Measurements from ENCODE around the gene MLANA.
A peak's percentile ranks its signal among the peaks of the same experiment; 100 is the strongest.
"Not testable (repeated sequence)": the region's sequence is repeated elsewhere in the genome, so short reads cannot be mapped to it uniquely, and the experiment has no call there.

Gene MLANA

DNA sequence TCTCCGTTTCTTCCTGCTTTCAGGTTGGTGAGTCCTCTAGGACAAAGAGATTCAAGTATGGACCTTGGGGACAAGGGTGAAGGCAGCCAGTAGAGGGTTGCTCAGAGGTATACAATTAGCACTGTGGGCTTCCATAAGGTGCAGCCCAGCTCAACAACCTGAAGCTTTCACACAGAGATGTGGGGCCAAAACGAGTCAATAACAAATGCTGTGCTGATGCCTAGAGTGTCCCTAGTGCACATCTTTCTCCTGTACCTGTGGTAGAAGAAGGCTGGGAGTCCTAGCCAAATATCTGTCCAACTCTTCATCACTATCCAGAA lies 20.7 kb upstream of the MLANA start:
- no peak for DNase-seq

DNA sequence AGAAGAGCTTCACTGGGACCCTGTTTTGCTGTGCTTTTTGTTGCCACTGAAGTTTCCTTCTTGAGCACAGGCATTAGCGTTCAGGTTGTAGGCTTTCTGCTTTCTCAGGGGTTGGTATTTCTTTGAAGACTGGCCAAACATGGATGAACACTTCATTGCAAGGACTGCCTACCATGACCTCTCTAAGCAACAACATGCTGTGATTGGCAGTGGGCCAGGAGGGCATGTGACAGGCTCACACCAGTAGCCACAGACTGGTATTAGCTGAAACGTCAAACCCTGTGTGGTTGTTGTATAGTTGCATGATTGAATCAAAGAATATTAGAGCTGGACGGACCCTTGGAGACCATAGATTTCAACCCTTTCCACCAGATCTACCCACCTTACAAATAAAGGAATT lies 20.0 kb upstream of the MLANA start:
- DNase-seq = no peak

DNA sequence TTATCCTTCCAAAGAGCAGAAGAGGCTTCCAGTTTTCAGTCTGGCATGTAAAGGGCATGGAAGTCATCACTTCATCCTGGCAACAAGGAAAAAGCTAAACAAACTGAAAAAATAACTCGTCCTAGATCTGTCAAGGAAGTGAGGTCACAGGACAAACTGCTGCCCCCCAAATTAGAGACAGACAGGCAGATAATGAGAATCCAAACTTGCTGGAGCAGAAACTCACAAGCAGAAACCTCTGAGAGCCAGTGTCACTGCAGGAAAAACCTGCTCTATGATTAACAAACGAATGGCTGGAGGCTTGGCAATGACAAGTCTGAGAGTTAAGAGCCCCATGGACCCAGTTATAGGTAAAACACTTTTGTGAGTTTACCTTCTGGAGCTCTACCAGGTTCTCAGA lies 18.9 kb upstream of the MLANA start:
- DNase-seq = no peak

GRCh38 chr9:5872511-5872910 lies 18.2 kb upstream of the MLANA start:
- DNase-seq = no peak

DNA sequence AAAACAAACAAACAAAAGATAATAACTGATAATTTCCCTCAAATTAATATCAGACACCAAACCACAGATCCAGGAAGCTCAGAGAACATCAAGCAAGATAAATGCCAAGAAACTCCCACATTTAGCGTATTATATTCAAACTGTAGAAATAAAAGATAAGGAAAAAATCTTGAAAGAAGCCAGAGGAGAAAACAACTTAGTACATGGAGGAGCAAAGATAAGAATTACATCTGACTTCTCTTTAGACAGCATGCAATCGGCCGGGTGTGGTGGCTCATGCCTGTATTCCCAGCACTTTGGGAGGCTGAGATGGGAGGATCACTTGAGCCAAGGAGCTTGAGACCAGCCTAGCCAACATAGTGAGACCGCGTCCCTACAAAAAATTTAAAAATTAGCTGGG lies 17.2 kb upstream of the MLANA start:
- DNase-seq = no peak

DNA sequence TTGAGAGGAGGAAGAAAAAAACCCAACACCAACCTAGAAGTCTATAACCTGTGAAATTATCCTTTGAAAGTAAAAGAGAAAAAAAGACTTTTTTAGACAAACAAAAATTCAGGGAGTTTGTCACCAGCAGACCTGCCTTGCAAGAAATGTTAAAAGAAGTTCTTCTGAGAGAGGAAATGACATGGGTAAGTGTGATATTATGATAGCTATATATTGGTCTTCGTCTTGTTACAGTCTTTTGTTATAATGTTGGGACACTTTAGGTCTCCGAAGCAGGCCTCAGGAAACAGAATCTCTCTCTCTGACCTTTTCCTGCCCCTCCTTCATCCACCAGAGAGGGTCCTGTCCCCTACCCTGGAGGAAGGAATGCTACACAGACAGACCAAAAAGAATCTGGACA lies 16.6 kb upstream of the MLANA start:
- no peak for DNase-seq

DNA sequence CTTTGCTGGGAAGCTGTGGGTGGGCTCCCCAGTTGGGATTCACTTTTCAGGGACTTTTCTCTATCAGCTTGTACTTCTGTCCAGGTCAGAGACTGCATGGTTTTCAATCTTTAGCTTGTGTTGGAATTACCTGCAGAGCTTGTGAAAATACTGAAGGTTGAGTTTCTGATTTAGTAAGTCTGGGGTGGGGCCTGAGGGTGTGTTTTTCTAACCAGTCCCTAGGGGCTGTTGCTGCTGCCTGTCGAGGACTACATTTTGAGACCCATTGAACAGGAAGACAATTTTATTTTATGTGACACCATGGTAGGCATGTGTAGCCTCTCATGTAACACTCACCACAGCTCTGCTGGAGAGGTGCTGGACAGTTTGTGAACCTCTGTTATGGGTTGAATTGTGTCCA lies 14.7 kb upstream of the MLANA start:
- DNase-seq = no peak

DNA sequence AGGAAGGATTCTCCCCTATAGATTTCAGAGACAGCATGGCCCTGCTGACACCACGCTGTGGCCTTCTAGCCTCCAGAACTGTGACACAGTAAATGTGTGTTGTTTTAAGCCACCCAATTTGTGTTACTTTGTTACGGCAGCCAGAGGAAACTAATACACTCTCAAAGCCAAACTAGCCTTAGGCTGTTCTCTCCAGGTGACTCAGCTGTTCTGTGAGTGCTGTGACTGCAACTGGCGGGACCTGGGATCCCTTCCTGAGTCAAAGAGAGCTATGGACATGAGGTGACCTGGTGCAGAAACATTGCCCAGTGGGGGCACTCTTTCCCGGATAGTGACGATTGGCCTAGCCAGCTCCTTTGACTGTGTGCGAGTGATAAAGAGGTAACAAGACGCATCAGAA lies 14.0 kb upstream of the MLANA start:
- no peak for DNase-seq

GRCh38 chr9:5879419-5880181 lies 11.1 kb upstream of the MLANA start:
- no peak for DNase-seq

- not testable (repeated sequence) for DNase-seq
Observed at GRCh38 chr9:5882244-5883012, 8.3 kb upstream of the MLANA start.

DNA sequence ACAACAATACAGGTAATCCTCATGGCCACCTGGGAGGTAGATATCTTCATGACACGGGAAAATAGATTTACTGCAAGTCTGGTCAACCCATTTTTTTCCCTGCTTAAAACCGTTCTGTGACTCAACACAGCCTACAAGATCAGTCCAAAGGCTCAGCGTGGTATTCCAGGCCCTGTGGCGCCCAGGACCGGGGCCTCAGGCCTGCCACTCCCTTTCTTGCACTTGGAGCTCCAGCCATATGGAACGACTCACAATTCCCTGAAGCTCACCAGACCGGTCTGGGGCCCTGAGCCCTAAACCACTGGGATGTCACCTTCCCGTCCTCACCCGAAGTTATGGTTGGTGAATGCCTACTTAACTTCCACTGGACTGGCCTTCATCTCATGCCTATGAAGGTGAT lies 6.5 kb upstream of the MLANA start:
- DNase-seq = no peak

- DNase-seq = peak; percentile 41 to 78 (median 58)
Observed at GRCh38 chr9:5886114-5886939, 4.4 kb upstream of the MLANA start.

- no peak for DNase-seq
Observed at GRCh38 chr9:5892456-5893133, 1.9 kb downstream of the MLANA start.

DNA sequence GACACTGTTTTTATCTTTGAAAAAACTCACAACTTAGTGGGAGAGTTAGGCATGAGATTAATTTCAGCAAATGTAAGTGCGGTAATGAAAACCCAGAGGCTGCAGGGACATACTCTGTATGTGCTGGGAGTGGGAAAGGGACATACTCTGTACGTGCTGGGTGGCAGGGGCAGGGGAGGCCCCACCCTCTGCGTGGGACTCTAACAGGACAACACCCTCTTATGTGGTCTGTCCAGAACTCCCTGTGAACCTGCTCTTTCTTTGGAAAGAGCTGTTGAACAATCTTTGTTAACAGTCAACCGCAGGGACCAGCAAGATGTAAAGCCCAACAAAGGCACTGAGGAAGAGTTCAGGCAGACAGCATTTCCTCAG lies 2.4 kb downstream of the MLANA start:
- no peak for DNase-seq

DNA sequence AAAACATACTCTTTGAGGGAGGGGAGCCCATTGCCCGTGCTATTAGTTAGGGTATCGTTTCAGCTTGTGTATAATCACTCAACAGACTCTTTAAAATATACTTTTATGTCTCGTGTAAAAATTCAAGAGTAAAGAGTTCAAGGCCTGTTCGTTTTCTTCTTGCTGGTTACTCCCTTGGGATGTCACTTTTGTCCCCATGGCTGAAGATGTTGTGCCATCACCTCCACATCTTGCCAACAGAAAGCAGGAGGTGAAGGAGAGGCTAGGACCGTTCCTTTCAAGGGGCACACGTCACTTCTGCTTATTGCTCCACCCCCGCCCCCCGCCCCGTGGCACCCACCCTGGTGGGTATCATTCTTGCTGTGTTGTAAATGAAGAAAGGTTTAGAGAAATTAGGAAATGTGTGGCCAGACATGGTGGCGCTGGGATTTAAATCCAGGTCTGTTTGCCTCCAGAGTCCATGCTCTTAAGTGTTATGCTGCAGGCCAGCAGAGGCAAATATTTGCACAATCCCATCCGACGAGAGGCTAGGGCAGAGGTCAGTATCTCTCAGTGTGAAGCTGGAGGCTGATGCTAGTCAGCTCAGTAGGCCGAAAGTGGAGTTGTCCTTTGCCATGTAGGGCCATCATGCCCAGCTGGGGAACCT lies 3.0 kb downstream of the MLANA start:
- no peak for DNase-seq

DNA sequence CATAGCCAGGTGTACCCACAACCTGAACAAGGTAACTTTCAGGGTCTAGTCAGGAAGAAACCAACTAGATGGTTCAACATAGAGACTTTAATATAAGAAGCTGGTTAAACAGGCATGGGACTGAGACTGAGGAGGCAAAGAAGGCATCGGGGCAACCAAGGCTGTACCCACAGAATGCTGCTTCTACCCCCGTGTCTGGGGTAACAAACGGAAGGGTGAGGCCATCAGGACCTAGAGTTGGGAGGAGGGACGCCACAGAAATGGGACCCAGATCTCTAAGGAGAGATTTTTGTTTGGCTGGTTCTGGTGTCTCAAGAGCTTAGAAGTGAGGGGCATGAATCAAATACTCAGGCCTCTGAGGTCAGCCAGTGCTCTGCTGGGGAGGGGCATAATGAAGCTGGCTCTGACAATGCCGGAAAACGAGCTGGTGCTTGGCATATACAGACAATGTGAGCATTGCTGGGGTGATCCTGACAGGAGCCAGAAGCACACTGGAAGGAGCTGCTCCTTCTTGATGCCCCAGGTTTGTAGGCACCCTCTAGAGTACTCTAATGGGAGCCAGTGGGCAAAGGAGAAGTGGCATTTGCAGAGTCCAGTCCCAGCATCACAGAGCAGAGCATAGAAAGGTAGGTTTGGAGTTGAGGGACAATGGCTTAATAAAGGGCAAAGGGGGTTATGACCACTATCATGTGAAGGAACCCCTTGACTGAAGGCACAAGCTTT lies 3.7 kb downstream of the MLANA start:
- no peak for DNase-seq

DNA sequence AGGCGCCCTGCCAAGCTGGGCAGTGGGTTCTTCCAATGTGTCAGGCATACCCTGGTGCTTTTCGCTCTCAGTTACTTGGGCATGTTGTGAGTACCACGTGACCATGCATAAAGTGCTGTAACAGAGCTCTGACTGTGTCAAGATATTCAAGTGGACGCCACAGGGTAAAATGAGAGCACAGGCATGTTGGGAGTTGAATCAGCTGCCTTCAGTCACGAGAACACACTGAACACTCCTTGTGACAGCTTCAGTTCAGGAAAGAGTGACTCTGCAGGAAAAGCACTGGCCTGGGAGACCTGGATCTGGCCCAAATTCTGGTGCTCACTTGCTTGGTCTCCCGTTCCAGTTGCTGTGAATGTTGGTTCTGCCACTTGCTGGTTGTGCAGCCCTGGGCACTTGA lies 5.1 kb downstream of the MLANA start:
- no peak for DNase-seq

DNA sequence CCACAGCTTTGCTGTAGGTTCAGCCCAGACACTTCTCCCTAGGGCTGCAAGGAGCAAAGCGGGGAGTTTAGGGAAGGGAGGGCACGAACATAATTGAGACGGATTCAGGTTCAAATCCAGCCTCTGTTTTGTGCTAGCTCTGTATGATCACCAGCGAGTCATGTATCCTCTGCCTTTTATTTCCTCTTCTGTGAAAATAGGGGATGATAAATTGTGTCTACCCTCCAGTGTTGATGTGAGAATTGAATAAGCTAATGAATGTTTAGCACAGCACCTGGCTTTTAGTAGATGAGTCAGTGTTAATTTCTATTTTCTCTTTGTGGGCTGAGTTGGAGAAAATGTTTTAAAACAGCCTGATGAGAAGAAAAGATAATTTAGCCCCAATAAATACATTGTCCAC lies 6.2 kb downstream of the MLANA start:
- no peak for DNase-seq

- no peak for DNase-seq
Observed at GRCh38 chr9:5897851-5898250, 7.2 kb downstream of the MLANA start.

DNA sequence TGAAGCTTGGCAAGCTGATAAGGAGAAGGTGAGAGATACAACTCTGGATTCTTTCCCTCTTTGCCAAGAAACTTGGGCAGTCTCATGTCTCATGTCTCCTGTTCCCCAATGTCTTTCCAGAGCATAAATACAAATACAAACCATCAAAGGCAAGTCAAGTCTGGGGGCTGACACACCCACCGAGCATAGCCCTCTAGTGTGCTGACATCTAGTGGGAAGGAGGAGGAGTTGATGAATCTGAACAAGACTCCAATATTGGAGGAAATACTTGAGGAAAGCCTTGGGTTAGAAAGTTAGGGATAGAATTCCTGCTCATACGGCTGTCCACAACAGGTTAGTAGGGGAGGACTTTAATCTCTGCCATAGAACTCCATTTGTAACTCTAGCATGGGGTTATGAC lies 8.6 kb downstream of the MLANA start:
- no peak for DNase-seq

DNA sequence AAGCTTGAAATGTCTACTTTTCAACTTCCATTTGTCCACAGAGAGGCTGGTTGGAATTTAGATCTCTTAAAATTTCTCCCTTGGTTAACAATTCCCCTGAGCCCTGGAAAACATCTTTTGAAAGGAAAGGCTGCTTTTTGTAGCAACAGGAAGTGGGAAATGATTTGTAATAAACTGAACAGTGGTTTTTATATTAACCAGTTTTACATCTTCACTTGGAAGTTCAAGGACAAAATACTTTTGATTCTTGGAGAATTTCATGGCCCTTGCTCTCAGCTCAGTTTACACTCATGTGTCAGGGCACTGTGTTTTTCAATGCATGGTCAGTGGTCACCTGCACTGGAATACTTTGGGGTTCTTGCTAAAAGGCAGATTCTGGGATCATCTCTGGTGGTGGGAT lies 9.9 kb downstream of the MLANA start:
- DNase-seq = no peak

- no peak for DNase-seq
Observed at GRCh38 chr9:5902377-5902776, 11.7 kb downstream of the MLANA start.

All from stimulated activated naive CD4-positive, alpha-beta T cell (primary cell).